Activated B cell treated with CpG ODN at 0.5 μM for 24 hours (primary cell): ENCODE results near the gene VAMP7. TPM values are rescaled to one million over a fixed set of nuclear protein-coding genes. Genes with fewer than 3 reads are reported as not detected.

Source experiments
- ATAC-seq: fragments of 200-7000 bp; cut with Tn5 transposase; one replicate; pipeline ENCODE4 v1.10.0; 2021; ENCODE audit warnings: low read depth, mild to moderate bottlenecking, moderate library complexity
- CTCF ChIA-PET: fragments of 350-600 bp; sonication (Branson Sonifier 250); formaldehyde crosslinking; loops from one replicate; lab custom pipeline; 2021; ENCODE audit warnings: antibody characterized with exemption; lab: Charles Lee
- POLR2A ChIA-PET: fragments of 350-600 bp; sonication (Branson Sonifier 250); formaldehyde crosslinking; loops from one replicate; lab custom pipeline; 2021; ENCODE audit warnings: antibody characterized with exemption; lab: Charles Lee
- DNase-seq: peaks from one replicate; pipeline ENCODE4 v3.0.0; 2022
- H3K27ac Mint-ChIP-seq: one replicate; pipeline ENCODE4 v1.8.0; 2020; ENCODE audit warnings: mixed read lengths
- H3K27me3 Mint-ChIP-seq: one replicate; pipeline ENCODE4 v1.8.0; 2021; ENCODE audit warnings: mixed read lengths
- H3K36me3 Mint-ChIP-seq: one replicate; pipeline ENCODE4 v1.8.0; 2021; ENCODE audit warnings: low read depth, mixed read lengths
- H3K4me1 Mint-ChIP-seq: one replicate; pipeline ENCODE4 v1.8.0; 2021; ENCODE audit warnings: mixed read lengths
- H3K4me3 Mint-ChIP-seq: one replicate; pipeline ENCODE4 v1.8.0; 2020; ENCODE audit warnings: mild to moderate bottlenecking, mixed read lengths
- H3K9me3 Mint-ChIP-seq: one replicate; pipeline ENCODE4 v1.8.0; 2020; ENCODE audit warnings: mixed read lengths
- CTCF ChIP-seq: fragments of 200-600 bp; IDR thresholded peaks from one replicate; pipeline ENCODE4 v1.8.0; 2022; ENCODE audit warnings: antibody characterized with exemption, mild to moderate bottlenecking
- intact Hi-C: fragments of 100-400 bp; cut with micrococcal nuclease; formaldehyde crosslinking; loops from one replicate; pipeline ENCODE4 v1.15.1; 2024
- total RNA-seq: library from RNA; stranded (reverse); gene quantifications from 2 replicates; pipeline ENCODE4 v1.2.3, GENCODE V29; 2022

VAMP7 gene
- total RNA-seq, 1 donor from 2014 or later = 25.7 TPM

GRCh38 chrX:155956649-155957048, 75.5 kb downstream of the VAMP7 start:
- peaks cover 4% of the 10 kb centered on the region for H3K9me3 Mint-ChIP-seq
- no peak overlapping the region for H3K27ac Mint-ChIP-seq
- H3K27me3 Mint-ChIP-seq = no peaks in the 10 kb centered on the region
- DNase-seq = no peak
- no peak overlapping the region for H3K4me3 Mint-ChIP-seq
- H3K36me3 Mint-ChIP-seq = no peaks in the 10 kb centered on the region
- intact Hi-C loops = no loop called here
- H3K4me1 Mint-ChIP-seq = no peaks in the 10 kb centered on the region
- TF ChIP-seq CTCF = no peak
- no peak for ATAC-seq
- POLR2A ChIA-PET = no interaction called here
- CTCF ChIA-PET = no interaction called here

GRCh38 chrX:155957843-155958242, 76.7 kb downstream of the VAMP7 start:
- no peak for ATAC-seq
- H3K9me3 Mint-ChIP-seq = peaks cover 4% of the 10 kb centered on the region

GRCh38 chrX:155959018-155959587, 78.0 kb downstream of the VAMP7 start:
- no peak for TF ChIP-seq CTCF
- H3K9me3 Mint-ChIP-seq = peaks cover 11% of the 10 kb centered on the region
- DNase-seq (no peak), ATAC-seq (no peak)
- no peak overlapping the region for H3K27ac Mint-ChIP-seq
- CTCF ChIA-PET = no interaction called here
- intact Hi-C loops = no loop called here
- H3K27me3 Mint-ChIP-seq = no peaks in the 10 kb centered on the region
- no peaks in the 10 kb centered on the region for H3K4me1 Mint-ChIP-seq
- H3K4me3 Mint-ChIP-seq = no peak overlapping the region
- POLR2A ChIA-PET = no interaction called here
- H3K36me3 Mint-ChIP-seq = peaks cover 2% of the 10 kb centered on the region

More at GRCh38 chrX:155957843-155958242, 76.7 kb downstream of the VAMP7 start:
- H3K27ac Mint-ChIP-seq = no peak overlapping the region
- no peak overlapping the region for H3K4me3 Mint-ChIP-seq
- H3K36me3 Mint-ChIP-seq = no peaks in the 10 kb centered on the region
- CTCF ChIA-PET = no interaction called here
- intact Hi-C loops = no loop called here
- no peaks in the 10 kb centered on the region for H3K27me3 Mint-ChIP-seq
- no peaks in the 10 kb centered on the region for H3K4me1 Mint-ChIP-seq
- POLR2A ChIA-PET = no interaction called here
- DNase-seq = no peak
- no peak for TF ChIP-seq CTCF

- ChIA-PET CTCF (no interaction called here), POLR2A (no interaction called here)
- intact Hi-C loops = no loop called here
- no peak for TF ChIP-seq CTCF
- Mint-ChIP-seq H3K27ac (no peak overlapping the region), H3K9me3 (peaks cover 14% of the 10 kb centered on the region), H3K36me3 (peaks cover 2% of the 10 kb centered on the region), H3K4me3 (no peak overlapping the region), H3K27me3 (no peaks in the 10 kb centered on the region), H3K4me1 (no peaks in the 10 kb centered on the region)
- ATAC-seq (no peak), DNase-seq (no peak)
Observed at GRCh38 chrX:155962906-155963305, 81.8 kb downstream of the VAMP7 start.

- no peak overlapping the region for H3K27ac Mint-ChIP-seq
- H3K27me3 Mint-ChIP-seq = no peaks in the 10 kb centered on the region
- intact Hi-C loops = no loop called here
- H3K9me3 Mint-ChIP-seq = peaks cover 30% of the 10 kb centered on the region
- no peak for TF ChIP-seq CTCF
- no peak overlapping the region for H3K4me3 Mint-ChIP-seq
- peaks cover 2% of the 10 kb centered on the region for H3K36me3 Mint-ChIP-seq
- ChIA-PET CTCF (no interaction called here), POLR2A (no interaction called here)
- ATAC-seq (no peak), DNase-seq (no peak)
- H3K4me1 Mint-ChIP-seq = no peaks in the 10 kb centered on the region
Observed at GRCh38 chrX:155966876-155967275, 85.7 kb downstream of the VAMP7 start.
